NCI-H1092 treated with DMSO at 0.1 percent for 48 hours (cell line): ENCODE measurements around the gene ICAM3.
"Not testable (repeated sequence)": the region's sequence is repeated elsewhere in the genome, so short reads cannot be mapped to it uniquely, and the experiment has no call there.

Experiments
- DNase-seq: peaks from one replicate; lab custom pipeline; 2025; lab: John Stamatoyannopoulos, UW

The ICAM3 gene

DNA sequence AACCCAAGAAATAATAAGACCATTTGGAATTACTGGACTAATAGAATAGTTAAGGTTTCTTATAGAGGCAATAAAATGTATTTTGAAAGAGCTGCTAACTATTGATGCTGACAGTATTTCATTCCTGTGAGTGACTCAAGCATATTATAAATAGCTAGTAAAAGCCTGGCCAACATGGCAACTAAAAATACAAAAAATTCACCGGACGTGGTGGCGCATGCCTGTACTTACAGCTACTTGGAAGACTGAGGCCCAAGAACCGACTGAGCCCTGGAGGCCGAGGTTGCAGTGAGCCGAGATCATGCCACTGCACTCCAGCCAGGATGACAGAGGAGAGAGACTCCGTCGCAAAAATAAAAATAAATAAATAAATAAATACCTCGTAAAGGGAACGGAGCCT lies 5.4 kb upstream of the ICAM3 start:
- no peak for DNase-seq

DNA sequence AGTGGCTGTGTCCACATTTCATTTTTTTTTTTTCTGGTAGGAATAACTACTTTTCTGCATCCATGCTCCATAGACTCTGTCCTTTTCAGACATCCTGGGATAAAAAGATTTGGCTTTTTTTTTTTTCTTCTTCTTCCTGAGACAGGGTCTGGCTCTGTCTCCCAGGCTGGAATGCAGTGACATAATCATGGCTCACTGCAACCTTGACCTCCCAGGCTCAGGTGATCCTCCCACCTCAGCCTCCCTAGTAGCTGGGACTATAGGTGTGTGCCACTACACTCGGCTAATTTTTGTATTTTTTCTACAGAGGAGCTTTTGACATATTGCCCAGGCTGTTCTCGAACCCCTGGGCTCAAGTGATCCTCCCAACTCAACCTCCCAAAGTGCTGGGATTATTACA lies 4.1 kb upstream of the ICAM3 start:
- no peak for DNase-seq

DNA sequence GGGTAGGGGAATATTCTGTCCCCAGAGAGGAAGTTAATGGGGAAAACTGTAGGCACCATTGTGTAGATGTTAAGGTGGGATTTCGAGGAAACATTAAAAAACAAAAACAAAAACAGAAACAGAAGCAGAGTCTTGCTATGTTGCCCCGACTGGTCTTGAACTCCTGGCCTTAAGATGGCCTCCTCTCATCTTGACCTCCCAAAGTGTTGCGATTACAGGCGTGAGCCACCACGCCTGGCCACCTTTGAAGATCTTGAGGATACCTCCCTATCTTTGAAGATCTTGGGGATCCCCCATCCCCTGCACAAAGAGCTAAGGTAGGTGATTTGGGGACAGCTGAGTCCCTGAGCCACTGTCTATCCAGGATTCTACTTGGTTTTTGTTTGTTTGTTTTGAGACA lies 553 bp upstream of the ICAM3 start:
- DNase-seq = no peak

DNA sequence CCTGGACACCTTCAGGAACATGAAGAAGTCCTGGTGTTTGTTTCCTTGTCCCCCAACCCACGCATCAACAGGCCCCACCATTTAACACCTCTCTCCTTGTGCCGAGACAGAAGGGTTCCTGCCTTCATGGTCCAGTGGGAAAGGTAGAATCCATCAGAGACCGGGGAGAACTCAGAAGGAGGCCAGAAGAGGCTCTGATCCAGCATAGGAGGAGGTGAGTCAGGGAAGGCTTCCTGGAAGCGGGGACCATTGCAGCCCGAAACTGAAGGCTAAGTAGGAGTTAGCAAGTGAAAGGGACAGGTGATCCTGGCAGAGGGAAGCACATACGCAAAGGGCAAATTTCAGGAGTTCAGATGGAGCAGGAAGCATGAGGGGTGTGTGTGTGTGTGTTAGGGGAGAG lies 484 bp downstream of the ICAM3 start:
- DNase-seq = no peak

DNA sequence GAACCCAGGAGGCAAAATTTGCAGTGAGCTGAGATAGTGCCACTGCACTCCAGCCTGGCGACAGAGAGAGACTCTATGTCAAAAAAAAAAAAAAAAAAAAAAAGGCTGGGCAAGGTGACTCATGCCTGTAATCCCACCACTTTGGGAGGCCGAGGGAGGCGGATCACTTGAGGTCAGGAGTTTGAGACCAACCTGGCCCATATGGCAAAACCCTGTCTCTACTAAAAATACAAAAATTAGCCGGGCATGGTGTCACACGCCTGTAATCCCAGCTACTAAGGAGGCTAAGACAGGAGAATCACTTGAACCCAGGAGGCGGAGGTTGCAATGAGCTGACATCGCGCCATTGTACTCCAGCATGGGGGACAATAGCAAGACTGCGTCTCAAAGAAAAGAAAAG lies 2.7 kb downstream of the ICAM3 start:
- not testable (repeated sequence) for DNase-seq

DNA sequence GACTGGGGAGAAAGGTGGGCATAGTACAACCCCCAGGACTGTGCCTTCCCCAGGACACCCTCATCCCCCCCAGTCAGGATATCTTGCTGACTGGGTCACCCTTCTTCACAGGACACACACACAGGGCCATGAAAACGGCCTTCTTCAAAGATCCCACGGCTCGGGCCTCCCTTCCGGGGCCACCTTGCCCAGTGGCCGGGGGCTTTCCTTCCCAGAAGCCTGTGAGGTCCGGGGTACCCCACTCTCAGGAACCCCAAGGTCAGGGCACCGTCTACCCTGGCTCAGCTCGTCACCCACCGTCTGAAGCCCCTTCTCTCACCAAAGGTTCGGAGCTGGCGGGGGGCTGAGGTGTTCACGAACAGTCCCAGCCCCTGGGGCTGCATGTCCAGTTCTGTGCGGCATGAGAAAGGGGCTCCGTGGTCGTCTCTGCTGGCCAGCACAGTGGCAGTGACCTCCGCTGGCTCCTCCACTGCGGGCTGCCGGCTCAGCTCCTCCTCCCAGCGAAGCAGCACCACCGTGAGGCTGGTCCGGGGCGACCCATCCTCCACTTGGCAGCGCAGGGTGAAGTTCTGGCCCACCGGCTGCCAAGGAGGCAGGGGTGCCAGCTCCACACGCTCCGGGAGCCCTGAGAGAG lies 4.0 kb downstream of the ICAM3 start:
- no peak for DNase-seq

DNA sequence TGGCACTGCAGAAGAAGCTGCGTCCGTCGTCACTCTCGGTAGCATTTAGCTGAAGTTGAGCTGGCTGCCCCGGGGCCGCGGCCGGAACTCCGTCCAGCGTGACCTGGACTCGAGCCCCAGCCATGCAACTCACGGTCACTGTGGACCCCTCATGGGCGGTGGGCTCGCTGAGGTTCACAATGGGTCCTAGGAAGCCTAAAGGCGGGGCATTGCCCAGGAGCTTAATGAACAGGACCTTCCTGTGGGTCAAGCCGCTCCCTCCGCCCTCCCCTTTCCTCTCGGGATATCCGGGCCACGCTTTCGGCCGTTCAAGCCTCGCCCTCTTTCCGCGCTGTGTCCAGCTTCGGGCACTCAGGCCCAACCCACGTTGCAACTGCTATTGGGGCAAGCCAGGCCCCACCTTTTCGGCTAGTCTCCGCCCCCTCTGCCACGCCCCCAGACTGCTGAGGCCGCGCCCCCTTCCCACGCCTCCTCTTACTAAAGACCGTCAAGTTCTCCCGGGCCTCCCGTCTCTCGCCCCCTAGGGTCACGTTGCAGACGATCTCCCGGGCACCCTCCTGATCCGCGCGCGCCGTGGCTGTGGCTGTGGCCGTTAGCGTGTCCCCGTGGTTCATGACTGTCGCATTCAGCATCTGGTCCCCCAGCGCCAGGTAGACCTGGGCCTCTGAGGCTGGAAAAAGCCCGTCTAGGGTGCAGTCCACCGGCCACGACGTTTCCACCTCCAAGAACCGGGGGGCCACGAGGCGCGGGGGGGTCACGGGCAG lies 4.7 kb downstream of the ICAM3 start:
- no peak for DNase-seq

DNA sequence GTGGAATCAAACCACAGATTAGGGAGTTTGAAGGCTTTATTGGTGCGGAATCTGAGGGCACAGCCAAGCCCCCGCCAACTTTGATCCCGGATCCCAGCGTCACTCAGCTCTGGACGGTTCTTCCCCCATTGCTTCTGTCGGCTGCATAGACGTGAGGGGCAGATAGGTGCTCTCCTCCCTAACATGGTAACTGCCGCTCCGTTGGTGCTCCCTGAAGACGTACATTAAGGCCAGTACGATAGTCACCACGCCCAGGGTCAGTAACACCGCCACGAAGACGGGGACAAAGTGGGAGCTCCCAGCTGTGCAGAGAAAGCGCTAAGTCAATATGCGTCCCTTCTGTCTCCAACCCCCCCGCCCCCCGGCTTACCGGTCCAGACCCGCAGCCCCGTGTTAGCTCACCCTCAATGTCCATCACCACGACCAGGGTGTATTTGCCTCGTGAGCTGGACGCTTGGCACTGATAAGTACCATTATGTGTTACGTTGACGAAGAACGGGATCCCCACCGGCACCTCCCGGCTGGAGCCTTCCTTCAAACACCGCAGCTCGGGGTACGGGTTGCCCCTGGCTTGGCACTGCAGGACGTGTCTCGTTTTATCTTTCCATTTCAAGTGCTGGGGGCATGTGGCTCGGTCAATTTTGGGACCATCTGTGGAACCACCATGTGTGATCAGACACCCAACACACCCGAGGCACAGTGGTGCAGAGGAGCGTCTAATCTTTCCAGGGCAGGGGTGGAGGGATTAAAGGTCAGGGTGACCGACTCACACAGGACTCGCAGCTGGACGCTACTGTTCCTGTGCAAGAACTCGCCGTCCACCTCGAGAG lies 5.5 kb downstream of the ICAM3 start:
- DNase-seq = no peak

DNA sequence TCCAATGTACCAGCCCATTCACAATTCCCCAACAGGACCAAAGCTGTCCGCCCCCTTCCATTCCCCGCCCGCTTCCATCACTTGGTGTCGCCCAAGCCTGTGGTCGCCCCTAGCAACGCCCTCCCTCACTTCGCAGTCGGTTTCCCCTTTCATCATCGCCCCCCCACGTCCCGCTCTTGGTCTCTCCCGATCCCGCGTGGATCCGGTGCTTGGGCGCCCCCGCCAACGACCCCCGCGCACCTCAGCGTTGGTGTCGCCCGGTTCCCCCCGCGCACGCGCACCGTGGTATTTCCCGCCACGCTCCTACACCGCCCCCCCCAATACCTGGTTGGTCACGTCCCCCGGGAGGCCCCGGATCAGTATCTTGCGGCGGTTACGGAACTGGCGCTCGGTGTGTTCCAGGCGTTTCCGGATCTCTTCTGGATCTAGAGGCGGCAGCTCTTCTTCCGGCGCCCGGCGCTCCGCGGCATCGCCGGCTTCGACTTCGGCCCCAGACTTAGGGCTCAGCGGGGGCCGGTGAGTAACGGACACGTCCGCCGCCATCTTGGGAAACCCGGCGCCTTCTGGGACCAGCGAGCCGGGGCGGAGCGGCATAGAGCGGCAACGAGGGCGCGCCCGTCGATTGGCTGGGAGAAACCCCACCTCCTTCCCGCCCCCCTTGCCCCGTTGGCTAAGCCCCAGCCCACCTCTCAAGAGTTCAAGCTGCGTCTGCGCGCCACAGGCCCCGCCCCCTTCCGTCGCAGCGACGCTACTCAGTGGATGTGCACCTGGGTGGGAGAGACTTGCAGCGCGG lies 6.3 kb downstream of the ICAM3 start, which contains the start of gene RAVER1:
TSS of gene RAVER1 (minus strand) at position 565 of the 793 bp plus-strand sequence. CDS start at position 543, 22 bp downstream.
- DNase-seq = peak; percentile 96

DNA sequence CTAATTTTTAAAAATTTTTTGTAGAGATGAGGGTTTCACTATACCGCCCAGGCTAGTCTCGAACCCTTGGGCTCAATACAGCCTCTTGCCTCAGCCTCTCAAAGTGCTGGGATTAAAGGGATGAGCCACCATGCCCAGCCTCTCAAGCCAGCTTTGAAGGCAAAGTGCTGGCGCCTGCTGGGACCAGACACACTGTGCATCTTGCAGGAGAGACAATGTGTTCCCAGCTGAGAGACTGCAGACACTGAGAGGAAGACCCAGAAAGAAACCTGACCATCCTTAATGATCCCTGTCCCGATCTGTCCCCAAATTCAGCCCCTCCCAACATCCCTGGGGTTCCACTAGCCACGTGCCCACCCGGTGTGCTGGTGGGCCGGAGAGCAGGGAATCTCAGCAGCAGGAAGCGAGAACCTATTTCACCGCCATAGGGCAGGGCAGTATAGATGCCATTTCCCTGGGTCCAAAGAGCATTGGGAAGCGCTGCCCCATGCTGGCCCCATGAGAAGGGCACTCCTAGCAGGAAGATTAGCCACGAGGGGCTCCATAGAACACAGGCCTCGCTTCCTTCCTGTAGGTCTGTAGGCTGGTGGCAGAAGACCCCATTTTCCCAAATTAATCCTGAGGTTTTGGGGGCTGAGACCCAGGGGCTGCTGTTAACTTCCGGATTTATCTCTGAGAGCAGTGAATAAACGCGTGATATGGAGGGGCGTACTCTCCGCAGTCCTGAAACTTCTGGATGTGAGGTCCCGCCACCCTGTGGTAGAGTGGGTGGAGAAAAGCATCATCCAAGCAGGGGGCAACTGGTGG lies 7.1 kb downstream of the ICAM3 start:
- DNase-seq = no peak

DNA sequence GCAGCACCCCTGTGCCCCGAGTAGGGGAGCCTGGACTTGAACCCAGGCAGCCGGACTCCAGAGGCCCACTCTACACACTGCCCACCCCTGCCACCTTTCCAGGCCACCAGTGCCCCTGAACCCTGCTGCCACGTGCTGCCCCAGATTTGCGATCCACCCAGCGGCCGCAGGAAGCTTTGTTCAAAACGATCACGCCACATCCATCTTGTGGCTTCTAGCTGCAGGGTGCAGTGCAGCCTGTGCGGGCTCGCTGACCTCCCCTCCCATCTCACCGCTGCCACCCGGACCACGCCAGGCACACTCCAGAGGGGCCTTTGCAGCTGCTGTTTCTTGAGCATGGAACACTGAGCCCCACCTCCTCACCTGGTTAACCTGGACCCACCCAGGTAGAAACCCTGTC lies 9.9 kb downstream of the ICAM3 start:
- DNase-seq = no peak

DNA sequence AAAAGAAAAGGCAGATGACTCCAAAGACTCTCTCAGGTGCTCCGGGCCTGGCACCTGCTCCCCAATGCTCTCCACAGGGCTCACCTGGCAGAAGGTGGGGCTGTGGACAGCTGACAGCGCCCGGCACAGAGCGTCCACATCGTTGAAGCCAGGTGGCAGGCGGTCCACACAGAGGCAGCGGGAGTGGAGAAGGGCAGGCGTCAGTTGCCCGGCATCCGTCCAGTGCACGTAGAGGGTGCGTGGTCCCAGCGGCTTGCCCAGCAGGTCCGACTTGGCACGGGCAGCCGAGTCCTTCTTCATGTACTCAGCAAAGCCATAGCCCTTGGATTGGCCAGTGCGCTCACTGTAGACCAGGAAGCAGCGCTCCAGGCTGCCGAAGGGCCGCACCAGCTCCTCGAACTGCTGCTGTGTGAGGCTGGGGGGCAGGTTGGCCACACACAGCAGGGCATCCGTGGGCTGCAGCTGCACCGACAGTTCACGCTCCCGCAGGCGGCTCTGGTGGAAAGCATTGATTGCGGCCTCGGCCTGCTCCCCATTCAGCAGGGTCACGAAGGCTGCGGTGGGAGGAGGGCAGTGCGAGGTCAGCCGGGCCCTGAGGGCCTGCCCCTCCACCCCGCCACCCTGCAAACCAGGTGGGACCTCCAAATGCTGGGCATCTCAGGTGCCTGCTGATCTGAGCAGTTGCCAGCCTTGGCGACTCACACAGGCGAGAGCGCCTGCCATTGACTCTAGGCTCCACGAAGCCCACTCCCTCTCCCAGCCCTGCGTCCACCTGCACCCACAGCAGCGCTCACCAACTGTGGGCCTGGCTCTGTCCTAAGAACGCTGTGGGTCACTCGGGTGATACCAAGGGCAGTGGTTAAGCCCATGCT lies 10.6 kb downstream of the ICAM3 start:
- no peak for DNase-seq

DNA sequence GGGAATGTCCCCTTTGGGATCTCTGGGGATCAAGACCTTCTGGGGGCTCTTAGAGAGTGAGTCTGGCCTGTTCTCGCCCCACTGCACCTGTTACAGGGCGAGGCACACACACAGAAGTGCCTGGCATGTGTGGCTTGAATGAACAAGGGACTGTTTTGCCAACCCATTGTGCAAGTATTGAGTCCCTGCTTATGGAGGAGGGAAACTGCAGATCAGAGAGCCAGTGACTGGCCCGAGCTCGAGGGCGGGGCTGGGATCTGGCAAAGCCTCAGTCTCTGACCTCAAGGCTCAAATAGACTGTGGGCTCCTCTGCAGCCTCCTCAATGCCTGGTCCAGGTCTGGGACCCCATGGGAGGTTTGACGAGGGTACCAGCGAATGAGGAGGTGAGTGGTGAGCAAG lies 11.6 kb downstream of the ICAM3 start:
- no peak for DNase-seq

DNA sequence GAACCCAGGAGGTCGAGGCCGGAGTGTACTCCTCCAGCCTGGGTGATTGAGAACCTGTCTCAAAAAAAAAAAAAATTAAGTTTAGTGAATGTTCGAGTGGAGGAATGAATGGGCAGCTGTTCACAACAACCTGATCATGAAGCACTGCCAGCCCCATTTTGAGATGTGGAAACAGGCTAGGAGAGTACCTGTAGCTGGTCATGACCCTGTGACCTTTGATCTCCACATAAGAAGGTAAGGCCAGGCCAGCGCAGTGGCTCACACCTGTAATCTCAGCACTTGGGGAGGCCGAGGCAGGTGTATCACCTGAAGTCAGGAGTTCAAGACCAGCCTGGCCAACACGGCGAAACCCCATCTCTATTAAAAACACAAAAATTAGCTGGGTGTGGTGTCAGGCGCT lies 13.7 kb downstream of the ICAM3 start:
- DNase-seq = no peak

DNA sequence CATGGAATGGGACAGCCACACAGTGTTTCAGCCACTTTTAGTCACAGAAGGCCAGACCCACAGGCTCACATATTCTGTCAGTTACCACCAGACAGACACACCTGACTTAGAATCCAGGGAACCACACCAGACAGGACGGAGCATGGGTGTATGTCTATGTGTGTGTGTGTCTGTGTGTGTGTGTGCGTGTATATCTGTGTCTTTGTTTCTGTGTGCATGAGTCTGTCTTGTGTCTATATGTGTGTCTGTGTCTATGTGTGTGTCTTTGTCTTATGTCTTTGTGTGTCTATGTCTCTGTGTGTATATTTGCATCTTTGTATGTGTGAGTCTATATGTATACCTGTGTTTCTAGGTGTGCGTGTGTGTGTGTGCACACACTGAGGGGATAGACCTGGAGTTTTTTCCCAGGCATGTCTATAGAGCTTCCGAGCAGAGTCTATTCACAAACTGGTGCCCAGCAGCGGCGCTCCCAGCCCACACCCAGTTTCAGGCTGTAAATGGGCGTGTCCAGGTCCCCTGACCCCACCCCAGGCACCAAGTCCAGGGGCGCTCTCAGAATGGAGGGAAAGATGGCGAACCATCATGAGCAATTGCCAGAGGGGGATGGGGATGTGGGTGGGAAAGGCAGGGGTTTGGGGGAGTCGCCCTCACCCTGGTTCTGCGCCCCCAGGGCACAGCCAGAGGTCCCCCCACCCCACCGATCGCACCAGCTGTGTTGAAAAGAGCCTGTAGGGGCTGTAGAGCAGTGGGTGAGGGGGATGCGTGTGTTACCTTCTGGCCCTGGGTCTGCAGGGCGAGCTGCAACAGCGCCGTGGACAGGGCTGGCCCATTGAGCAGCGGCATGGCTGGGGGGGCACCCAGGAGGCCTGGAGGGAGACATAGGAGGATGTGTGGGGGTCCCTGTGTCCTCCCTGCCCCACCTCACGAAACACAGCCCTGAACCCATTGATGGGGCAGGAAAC lies 17.3 kb downstream of the ICAM3 start:
- no peak for DNase-seq

DNA sequence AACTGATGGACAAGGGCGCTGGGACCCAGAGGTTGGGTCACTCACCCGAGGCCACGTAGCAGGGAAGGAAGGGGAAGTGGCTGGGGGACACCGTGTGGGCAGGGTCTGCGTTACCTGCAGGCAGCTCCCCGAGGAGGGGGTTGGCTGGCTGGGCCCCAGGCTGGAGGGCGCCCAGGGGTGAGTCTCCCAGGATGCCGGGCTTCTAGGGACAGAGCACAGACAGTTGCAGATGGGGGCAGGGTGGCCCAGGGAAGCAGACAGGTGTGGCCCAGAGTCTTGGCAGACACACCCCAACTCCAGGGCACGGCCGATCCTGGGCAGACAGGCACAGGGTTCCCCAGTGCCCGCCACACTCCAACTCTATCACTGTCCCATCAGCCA lies 18.0 kb downstream of the ICAM3 start:
- no peak for DNase-seq

DNA sequence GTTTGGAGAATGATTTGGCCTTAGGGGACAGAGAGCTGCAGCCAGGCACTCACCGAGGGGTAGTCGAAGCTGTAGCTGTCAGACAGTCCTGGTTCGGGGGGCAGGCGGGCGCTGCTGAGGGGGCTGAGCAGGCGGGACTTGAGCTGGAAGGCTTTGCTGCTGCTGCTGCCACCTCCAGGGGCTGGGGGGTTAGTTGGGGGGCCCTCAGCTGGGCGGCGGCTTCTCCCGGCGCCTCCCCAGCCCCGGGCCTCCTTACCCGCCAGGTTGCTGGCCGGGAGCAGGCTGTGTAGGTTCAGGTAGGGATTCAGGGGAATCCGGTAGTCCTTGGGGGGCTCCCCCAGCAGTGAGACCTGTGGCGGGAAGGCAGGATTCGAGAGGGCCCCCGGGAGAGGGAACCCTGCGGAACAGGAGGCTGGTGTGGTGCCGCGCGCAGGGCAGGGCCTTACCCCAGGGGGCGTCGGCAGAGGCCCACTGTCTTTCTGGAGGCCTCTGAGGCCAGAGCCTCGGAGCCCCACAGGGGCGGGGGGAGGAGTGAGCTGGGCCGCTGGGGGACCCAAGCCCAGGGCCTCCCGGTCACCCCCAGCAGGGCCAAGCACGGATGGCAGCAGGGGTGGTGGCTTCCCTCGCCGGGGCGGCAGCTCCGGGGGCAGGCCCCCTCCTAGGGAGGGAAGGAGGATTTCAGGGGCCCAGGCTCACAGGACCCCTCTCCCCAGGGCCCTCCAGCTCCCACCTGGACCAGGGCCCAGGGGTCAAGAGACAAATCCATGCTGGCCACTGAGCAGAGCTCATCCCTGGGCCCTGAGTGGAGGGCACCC lies 18.6 kb downstream of the ICAM3 start:
- DNase-seq = no peak
